Fibroblast of gingiva (primary cell): ENCODE measurements around the gene MYH7.
A peak's percentile ranks its signal among the peaks of the same experiment; 100 is the strongest.
"Not testable (repeated sequence)": the region's sequence is repeated elsewhere in the genome, so short reads cannot be mapped to it uniquely, and the experiment has no call there.

Source experiments
- DNase-seq: peaks from one replicate; pipeline ENCODE4 v3.0.0-alpha.2; 2011; ENCODE audit warnings: low read depth

MYH7 gene

GRCh38 chr14:23435543-23436326 lies at the start of gene MYH7:
MYH7 (minus strand) TSS chr14:23435660; CDS start chr14:23433732, 1,928 bp downstream.
- no peak for DNase-seq

- DNase-seq = no peak
These were observed 47.9 kb upstream of the MYH7 start for GRCh38 chr14:23483236-23483854.

- DNase-seq = no peak
These were observed 47.3 kb upstream of the MYH7 start for GRCh38 chr14:23482823-23483148.

GRCh38 chr14:23481979-23482822 lies 46.7 kb upstream of the MYH7 start:
- DNase-seq = no peak

GRCh38 chr14:23481362-23481970 lies 46.0 kb upstream of the MYH7 start:
- DNase-seq = no peak

GRCh38 chr14:23478109-23478759 lies 42.8 kb upstream of the MYH7 start:
- DNase-seq = peak; percentile 58

- no peak for DNase-seq
These were observed 35.5 kb upstream of the MYH7 start for GRCh38 chr14:23470947-23471346.

GRCh38 chr14:23469906-23470403 lies 34.5 kb upstream of the MYH7 start:
- DNase-seq = no peak

GRCh38 chr14:23469127-23469905 lies 33.9 kb upstream of the MYH7 start, which contains the start of gene NGDN:
NGDN (plus strand) TSS chr14:23469703; CDS start chr14:23469716, 13 bp downstream.
- DNase-seq = peak; percentile 100

- DNase-seq = no peak
These were observed 33.3 kb upstream of the MYH7 start for GRCh38 chr14:23468704-23469126.

- DNase-seq = no peak
These were observed 29.8 kb upstream of the MYH7 start for GRCh38 chr14:23465261-23465660.

- no peak for DNase-seq
These were observed 29.2 kb upstream of the MYH7 start for GRCh38 chr14:23464700-23465099.

GRCh38 chr14:23460960-23461359 lies 25.5 kb upstream of the MYH7 start:
- no peak for DNase-seq

GRCh38 chr14:23457587-23458445 lies 22.4 kb upstream of the MYH7 start:
- DNase-seq = no peak

- DNase-seq = not testable (repeated sequence)
These were observed 21.6 kb upstream of the MYH7 start for GRCh38 chr14:23456883-23457586.

GRCh38 chr14:23454445-23454856 lies 19.0 kb upstream of the MYH7 start:
- no peak for DNase-seq

- DNase-seq = no peak
These were observed 16.8 kb upstream of the MYH7 start for GRCh38 chr14:23452237-23452636.

GRCh38 chr14:23450379-23450778 lies 14.9 kb upstream of the MYH7 start:
- DNase-seq = no peak

GRCh38 chr14:23449314-23449713 lies 13.9 kb upstream of the MYH7 start:
- no peak for DNase-seq
